Neuronal stem cell (in vitro differentiated cells): ENCODE measurements around the gene FGFR2.

Experiments used
- DNase-seq: peaks from one replicate; pipeline ENCODE4 v3.0.0-alpha.2; 2013; ENCODE audit warnings: low spot score
- H2AFZ ChIP-seq: one replicate; pipeline ENCODE4 v1.6.1; 2013; ENCODE audit warnings: mild to moderate bottlenecking, low read length, inconsistent platforms
- H2AK5ac ChIP-seq: 2 replicates; pipeline ENCODE4 v1.6.1; 2013; ENCODE audit warnings: low read depth, mild to moderate bottlenecking, inconsistent platforms, low read length, moderate library complexity, mixed read lengths
- H2BK120ac ChIP-seq: 2 replicates; pipeline ENCODE4 v1.6.1; 2013; ENCODE audit warnings: low read depth, mild to moderate bottlenecking, inconsistent platforms, low read length, moderate library complexity, mixed read lengths
- H2BK12ac ChIP-seq: one replicate; pipeline ENCODE4 v1.6.1; 2013; ENCODE audit warnings: low read length, inconsistent platforms
- H2BK15ac ChIP-seq: 2 replicates; pipeline ENCODE4 v1.6.1; 2013; ENCODE audit warnings: mild to moderate bottlenecking, low read length, inconsistent platforms, mixed read lengths
- H2BK5ac ChIP-seq: one replicate; pipeline ENCODE4 v1.6.1; 2013; ENCODE audit warnings: inconsistent platforms, mild to moderate bottlenecking, low read length, moderate library complexity
- H3K14ac ChIP-seq: one replicate; pipeline ENCODE4 v1.6.1; 2013; ENCODE audit warnings: low read length, inconsistent platforms
- H3K18ac ChIP-seq: 2 replicates; pipeline ENCODE4 v1.6.1; 2013; ENCODE audit warnings: low read length, inconsistent platforms
- H3K23ac ChIP-seq: 2 replicates; pipeline ENCODE4 v1.6.1; 2013; ENCODE audit warnings: low read depth, mild to moderate bottlenecking, mixed read lengths, low read length, inconsistent platforms; ENCODE audit not compliant: poor library complexity
- H3K27ac ChIP-seq: replicated peaks from 3 replicates; pipeline ENCODE4 v1.5.1; 2013; ENCODE audit warnings: low read length, inconsistent platforms
- H3K27me3 ChIP-seq, 3 experiments: 2 replicates each; pipeline ENCODE4 v1.6.1; 2013; ENCODE audit warnings: low read length in 3 of 3, mild to moderate bottlenecking in 2 of 3, inconsistent platforms in 1 of 3, low read depth in 1 of 3, mixed read lengths in 1 of 3, moderate library complexity in 1 of 3; ENCODE audit not compliant: control insufficient read depth in 3 of 3, insufficient read depth in 3 of 3
- H3K36me3 ChIP-seq, 2 donors: replicated peaks in 1 of 2; 2 replicates each; pipeline ENCODE4 v1.6.1; 2013; ENCODE audit warnings: low read length in 2 of 2; ENCODE audit not compliant: control insufficient read depth in 2 of 2, insufficient read depth in 2 of 2
- H3K4ac ChIP-seq: 2 replicates; pipeline ENCODE4 v1.6.1; 2013; ENCODE audit warnings: inconsistent platforms, mild to moderate bottlenecking, low read length, moderate library complexity
- H3K4me1 ChIP-seq, 2 donors: 1 replicate in 1 of 2; 2 replicates in 1 of 2; pipeline ENCODE4 v1.6.1; 2013; ENCODE audit warnings: low read length in 2 of 2, low read depth in 1 of 2; ENCODE audit not compliant: control insufficient read depth in 2 of 2, insufficient read depth in 1 of 2
- H3K4me2 ChIP-seq: one replicate; pipeline ENCODE4 v1.6.1; 2013; ENCODE audit warnings: mild to moderate bottlenecking, low read length, inconsistent platforms; ENCODE audit not compliant: insufficient read depth, poor library complexity, severe bottlenecking
- H3K4me3 ChIP-seq, 2 donors: 2 replicates each; pipeline ENCODE4 v1.5.1; 2013; ENCODE audit warnings: low read length in 2 of 2, mild to moderate bottlenecking in 2 of 2, inconsistent platforms in 1 of 2, moderate library complexity in 1 of 2
- H3K79me1 ChIP-seq: one replicate; pipeline ENCODE4 v1.6.1; 2013; ENCODE audit warnings: low read depth, mild to moderate bottlenecking, inconsistent platforms, low read length, moderate library complexity
- H3K9ac ChIP-seq: one replicate; pipeline ENCODE4 v1.6.1; 2013; ENCODE audit warnings: mild to moderate bottlenecking, low read depth, low read length, inconsistent platforms; ENCODE audit not compliant: poor library complexity
- H3K9me3 ChIP-seq, 2 donors: replicated peaks in 1 of 2; 2 replicates each; pipeline versions ENCODE3 to v1.6.1; 2013; ENCODE audit warnings: low read length in 2 of 2, mild to moderate bottlenecking in 2 of 2, inconsistent platforms in 1 of 2, low read depth in 1 of 2, mixed read lengths in 1 of 2, moderate library complexity in 1 of 2; ENCODE audit not compliant: control insufficient read depth in 2 of 2, insufficient read depth in 1 of 2
- H4K8ac ChIP-seq: one replicate; pipeline ENCODE4 v1.6.1; 2013; ENCODE audit warnings: low read depth, mild to moderate bottlenecking, inconsistent platforms, low read length, moderate library complexity
- H4K91ac ChIP-seq: one replicate; pipeline ENCODE4 v1.6.1; 2013; ENCODE audit warnings: low read length, low read depth, mild to moderate bottlenecking, inconsistent platforms; ENCODE audit not compliant: poor library complexity
- WGBS, 2 donors: extraction: QIAGEN DNeasy Blood & Tissue Kit; methylation state at CpG; one replicate each; pipeline ENCODE4 v1.1.7; 2013; ENCODE audit warnings: missing lambda C conversion rate in 2 of 2, mixed read lengths in 1 of 2; ENCODE audit not compliant: insufficient read length in 2 of 2, insufficient replicate concordance in 1 of 2; ENCODE audit errors: extremely low coverage in 2 of 2; 5-methylcytosine and 5-hydroxymethylcytosine counted together

FGFR2 gene

GRCh38 chr10:121607310-121608055 is 9.2 kb upstream of the FGFR2 start:
- Histone ChIP-seq H3K18ac (no peak overlapping the region), H3K27ac (no peak overlapping the region), H4K8ac (no peak overlapping the region), H3K4me2 (no peak overlapping the region), H4K91ac (no peak overlapping the region), H3K14ac (no peak overlapping the region), H3K9ac (no peak overlapping the region), H3K4ac (no peak overlapping the region), H3K79me1 (no peaks in the 10 kb centered on the region), H3K4me3 (no peak overlapping the region), H2AFZ (no peak overlapping the region), H3K27me3 (peaks cover 0 to 14% (median 2%) of the 10 kb centered on the region in 3 experiments), H2AK5ac (no peak overlapping the region), H3K4me1 (no peaks in the 10 kb centered on the region), H3K36me3 (no peaks in the 10 kb centered on the region), H2BK120ac (no peak overlapping the region), H3K9me3 (no peaks in the 10 kb centered on the region), H2BK15ac (no peak overlapping the region), H3K23ac (no peak overlapping the region), H2BK5ac (no peak overlapping the region), H2BK12ac (no peak overlapping the region)
- DNase-seq, result no peak
- WGBS, 2 donors, result no CpG with 5 or more reads among the region's 11 CpGs

DNA sequence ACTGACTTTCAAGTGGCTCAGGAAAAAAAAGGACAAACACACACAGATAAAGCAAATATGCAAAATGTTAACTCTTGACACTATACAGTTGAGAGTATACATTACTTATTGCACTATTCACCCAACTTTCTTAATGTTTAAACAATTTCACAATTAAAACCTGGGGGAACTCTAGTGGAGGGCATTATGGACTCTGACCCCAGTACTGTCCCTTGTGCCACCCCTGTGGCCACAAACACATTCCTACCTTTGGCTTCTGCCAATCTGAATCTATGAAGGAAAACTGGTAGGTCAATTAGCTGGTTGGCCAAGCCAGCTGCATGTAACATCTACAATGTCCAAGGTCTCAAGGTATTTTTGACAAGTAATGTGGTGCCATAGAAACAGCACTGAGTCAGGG is 7.5 kb upstream of the FGFR2 start:
- Histone ChIP-seq H2AFZ (no peak overlapping the region), H2BK15ac (no peak overlapping the region), H3K36me3 (no peaks in the 10 kb centered on the region), H3K79me1 (no peaks in the 10 kb centered on the region), H3K9me3 (no peaks in the 10 kb centered on the region), H3K4me3 (no peak overlapping the region), H4K8ac (no peak overlapping the region), H3K14ac (no peak overlapping the region), H2BK5ac (no peak overlapping the region), H3K23ac (no peak overlapping the region), H3K4me2 (no peak overlapping the region), H3K4me1 (peaks cover 7 to 8% of the 10 kb centered on the region in 2 donors), H3K27me3 (peaks cover 0 to 23% (median 5%) of the 10 kb centered on the region in 3 experiments), H4K91ac (no peak overlapping the region), H3K9ac (no peak overlapping the region), H3K18ac (no peak overlapping the region), H3K27ac (no peak overlapping the region), H2BK120ac (no peak overlapping the region), H2BK12ac (no peak overlapping the region), H2AK5ac (no peak overlapping the region), H3K4ac (no peak overlapping the region)
- DNase-seq, result no peak

- peak overlapping the region; percentile 3 for H2AFZ ChIP-seq
- DNase-seq, result no peak
Observed at GRCh38 chr10:121601458-121601857, 3.2 kb upstream of the FGFR2 start.

DNA sequence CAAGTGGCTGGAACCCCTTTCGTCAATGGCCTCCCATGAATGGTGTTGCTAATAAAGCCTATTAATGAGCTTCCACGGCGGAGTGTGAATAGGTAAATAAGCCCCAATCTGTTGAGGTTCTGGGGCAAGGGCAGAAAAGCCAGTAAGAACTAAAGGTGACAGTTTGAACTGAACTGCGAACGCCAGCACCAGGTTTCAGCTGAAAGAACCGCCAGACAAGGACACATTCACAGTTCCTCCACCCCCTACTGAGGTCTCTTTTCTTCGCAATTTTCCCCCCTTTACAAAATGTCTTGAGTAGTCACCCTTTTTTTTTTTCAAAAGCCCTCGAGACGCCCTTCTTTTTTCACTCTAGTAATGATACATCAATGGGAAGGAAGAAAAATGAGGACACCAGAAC is 2.4 kb upstream of the FGFR2 start:
- H3K4me1 ChIP-seq, result peaks cover 19 to 33% of the 10 kb centered on the region in 2 donors
- H2BK12ac ChIP-seq, result no peak overlapping the region
- H3K18ac ChIP-seq, result no peak overlapping the region
- no peak for DNase-seq
- no peak overlapping the region for H2BK120ac ChIP-seq
- H3K4ac ChIP-seq, result no peak overlapping the region
- no peak overlapping the region for H2AK5ac ChIP-seq
- H2BK15ac ChIP-seq, result no peak overlapping the region
- H3K9me3 ChIP-seq, result no peaks in the 10 kb centered on the region
- peaks cover 0 to 22% (median 13%) of the 10 kb centered on the region in 3 experiments for H3K27me3 ChIP-seq
- no peak overlapping the region for H3K23ac ChIP-seq
- no peak overlapping the region for H3K9ac ChIP-seq
- no peak overlapping the region for H3K27ac ChIP-seq
- no peak overlapping the region for H3K14ac ChIP-seq
- no peaks in the 10 kb centered on the region for H3K36me3 ChIP-seq
- H4K8ac ChIP-seq, result no peak overlapping the region
- no peak overlapping the region for H4K91ac ChIP-seq
- H3K4me3 ChIP-seq, result no peak overlapping the region
- WGBS, 2 donors, result no CpG with 5 or more reads among the region's 9 CpGs
- H2BK5ac ChIP-seq, result no peak overlapping the region
- no peak overlapping the region for H3K4me2 ChIP-seq
- no peaks in the 10 kb centered on the region for H3K79me1 ChIP-seq
- H2AFZ ChIP-seq, result peak overlapping the region; percentile 3

More at GRCh38 chr10:121601458-121601857, 3.2 kb upstream of the FGFR2 start:
- Histone ChIP-seq H2BK5ac (no peak overlapping the region), H3K4me3 (no peak overlapping the region), H2BK12ac (no peak overlapping the region), H3K4ac (no peak overlapping the region), H3K23ac (no peak overlapping the region), H2BK120ac (no peak overlapping the region), H3K4me2 (no peak overlapping the region), H3K9ac (no peak overlapping the region), H3K79me1 (no peaks in the 10 kb centered on the region), H3K27me3 (peaks cover 0 to 27% (median 13%) of the 10 kb centered on the region in 3 experiments), H3K14ac (no peak overlapping the region), H4K8ac (no peak overlapping the region), H2BK15ac (no peak overlapping the region), H4K91ac (no peak overlapping the region), H3K27ac (no peak overlapping the region), H3K9me3 (no peaks in the 10 kb centered on the region), H3K4me1 (peaks cover 13 to 25% of the 10 kb centered on the region in 2 donors), H2AK5ac (no peak overlapping the region), H3K36me3 (no peaks in the 10 kb centered on the region), H3K18ac (no peak overlapping the region)
- WGBS, 2 donors, result no CpG with 5 or more reads among the region's 11 CpGs
